SKM-1 (cell line): ENCODE measurements around the gene DIRAS2.

Experiments used
- DNase-seq: peaks from one replicate; lab custom pipeline; 2025; ENCODE audit not compliant: unreplicated experiment; lab: John Stamatoyannopoulos, UW

The DIRAS2 gene

GRCh38 chr9:90613502-90613901 lies 29.1 kb downstream of the DIRAS2 start:
- no peak for DNase-seq

- no peak for DNase-seq
These were observed 29.7 kb downstream of the DIRAS2 start for GRCh38 chr9:90612957-90613356.

GRCh38 chr9:90611568-90611967 lies 31.1 kb downstream of the DIRAS2 start:
- no peak for DNase-seq

GRCh38 chr9:90611121-90611520 lies 31.5 kb downstream of the DIRAS2 start:
- DNase-seq = no peak

- DNase-seq = no peak
These were observed 34.7 kb downstream of the DIRAS2 start for GRCh38 chr9:90607701-90608516.

GRCh38 chr9:90600029-90600428 lies 42.6 kb downstream of the DIRAS2 start:
- no peak for DNase-seq

- DNase-seq = no peak
These were observed 44.4 kb downstream of the DIRAS2 start for GRCh38 chr9:90598191-90598590.

- no peak for DNase-seq
These were observed 49.0 kb downstream of the DIRAS2 start for GRCh38 chr9:90593646-90594045.

- DNase-seq = no peak
These were observed 62.0 kb downstream of the DIRAS2 start for GRCh38 chr9:90580576-90580975.

GRCh38 chr9:90579181-90579580 lies 63.4 kb downstream of the DIRAS2 start:
- no peak for DNase-seq

- DNase-seq = no peak
These were observed 64.4 kb downstream of the DIRAS2 start for GRCh38 chr9:90578126-90578815.

GRCh38 chr9:90569511-90569910 lies 73.1 kb downstream of the DIRAS2 start:
- no peak for DNase-seq

GRCh38 chr9:90568667-90569066 lies 74.0 kb downstream of the DIRAS2 start:
- DNase-seq = no peak

- no peak for DNase-seq
These were observed 80.4 kb downstream of the DIRAS2 start for GRCh38 chr9:90562229-90562628.
